Effector CD8-positive, alpha-beta T cell (primary cell): Measurements from ENCODE around the gene KIR2DL4.
"Not testable (repeated sequence)": the region's sequence is repeated elsewhere in the genome, so short reads cannot be mapped to it uniquely, and the experiment has no call there.

ENCODE experiments used
- DNase-seq: peaks from one replicate; lab custom pipeline; 2025; lab: John Stamatoyannopoulos, UW

KIR2DL4 gene

GRCh38 chr19:54804571-54804970 is 1.2 kb downstream of the KIR2DL4 start:
- no peak for DNase-seq

GRCh38 chr19:54805665-54806515 is 2.5 kb downstream of the KIR2DL4 start:
- DNase-seq: no peak

- no peak for DNase-seq
Observed at GRCh38 chr19:54806516-54806838, 3.1 kb downstream of the KIR2DL4 start.

- not testable (repeated sequence) for DNase-seq
Observed at GRCh38 chr19:54814571-54814970, 11.2 kb downstream of the KIR2DL4 start.

GRCh38 chr19:54816251-54816650 is 12.8 kb downstream of the KIR2DL4 start, which contains the start of gene KIR3DL1:
TSS of gene KIR3DL1 (plus strand) at chr19:54816468.
- DNase-seq: not testable (repeated sequence)

- DNase-seq: no peak
Observed at GRCh38 chr19:54817670-54818536, 14.5 kb downstream of the KIR2DL4 start.

- not testable (repeated sequence) for DNase-seq
Observed at GRCh38 chr19:54824416-54824815, 21.0 kb downstream of the KIR2DL4 start.

- DNase-seq: not testable (repeated sequence)
Observed at GRCh38 chr19:54825326-54825725, 21.9 kb downstream of the KIR2DL4 start.

GRCh38 chr19:54828064-54828463 is 24.7 kb downstream of the KIR2DL4 start:
- not testable (repeated sequence) for DNase-seq

GRCh38 chr19:54832496-54832895 is 29.1 kb downstream of the KIR2DL4 start, which contains the start of gene KIR2DS4:
TSS of gene KIR2DS4 (plus strand) at chr19:54832676.
- not testable (repeated sequence) for DNase-seq

GRCh38 chr19:54835126-54835525 is 31.7 kb downstream of the KIR2DL4 start:
- DNase-seq: not testable (repeated sequence)

GRCh38 chr19:54837522-54837921 is 34.1 kb downstream of the KIR2DL4 start:
- DNase-seq: not testable (repeated sequence)

GRCh38 chr19:54843171-54843570 is 39.8 kb downstream of the KIR2DL4 start:
- not testable (repeated sequence) for DNase-seq

GRCh38 chr19:54850061-54850640 is 46.7 kb downstream of the KIR2DL4 start, which contains the start of gene KIR3DL2:
TSS of gene KIR3DL2 (plus strand) at chr19:54850443. CDS start at chr19:54850476, 33 bp downstream.
- not testable (repeated sequence) for DNase-seq

GRCh38 chr19:54850930-54851329 is 47.5 kb downstream of the KIR2DL4 start:
- DNase-seq: no peak

GRCh38 chr19:54851353-54851752 is 47.9 kb downstream of the KIR2DL4 start:
- DNase-seq: no peak

GRCh38 chr19:54855241-54855640 is 51.8 kb downstream of the KIR2DL4 start:
- DNase-seq: not testable (repeated sequence)

- DNase-seq: not testable (repeated sequence)
Observed at GRCh38 chr19:54858476-54858875, 55.1 kb downstream of the KIR2DL4 start.

- not testable (repeated sequence) for DNase-seq
Observed at GRCh38 chr19:54859421-54859820, 56.0 kb downstream of the KIR2DL4 start.

- not testable (repeated sequence) for DNase-seq
Observed at GRCh38 chr19:54863459-54863858, 60.0 kb downstream of the KIR2DL4 start.
